ENCODE results near the gene PLA2G6.
"Not testable (repeated sequence)": the region's sequence is repeated elsewhere in the genome, so short reads cannot be mapped to it uniquely, and the experiment has no call there.

The PLA2G6 gene

GRCh38 chr22:38080850-38081635 lies 100.6 kb downstream of the PLA2G6 start:
- Histone ChIP-seq H3K36me3 (ENCODE audit: control insufficient read depth in 4 of 4, insufficient read depth in 4 of 4, low read length in 3 of 4) (no peaks in the 10 kb centered on the region), H3K9me3 (ENCODE audit: control extremely low read depth in 1 of 5, control insufficient read depth in 4 of 5, insufficient read depth in 2 of 5, low read depth in 1 of 5, low read length in 4 of 5) (no peaks in the 10 kb centered on the region), H3K4me1 (ENCODE audit: control extremely low read depth in 1 of 4, control insufficient read depth in 4 of 4, insufficient read depth in 4 of 4, low read length in 3 of 4) (peaks cover 0 to 24% (median 20%) of the 10 kb centered on the region in 4 experiments), H3K4me3 (ENCODE audit: control insufficient read depth in 1 of 7, extremely low read depth in 1 of 7, insufficient read depth in 4 of 7, low read depth in 2 of 7, low read length in 6 of 7) (peak overlapping the region; percentile 4 to 64 (median 54)), H3K27me3 (replicated peaks in 2 of 5; ENCODE audit: control insufficient read depth in 4 of 5, insufficient read depth in 5 of 5, low read length in 4 of 5) (peaks cover 0 to 49% (median 18%) of the 10 kb centered on the region in 5 experiments), H3K27ac (ENCODE audit: insufficient read depth in 1 of 2, low read depth in 1 of 2, low read length in 2 of 2, poor library complexity in 1 of 2, severe bottlenecking in 2 of 2) (no peak overlapping the region)
- CTCF ChIA-PET, result interaction anchor here (1.0 kb wide), 1 partner anchor 21 kb away, joined by 3 read pairs; no protein-coding TSS in a partner anchor
- 6% methylated on average over 90 of the region's 110 CpGs for WGBS (ENCODE audit: insufficient coverage)
- POLR2A ChIA-PET, result no interaction called here
- DNase-seq, result peak in 2 of 3 donors; percentile 37 to 46

- POLR2A ChIA-PET, result no interaction called here
- peak overlapping the region in 3 of 7 experiments; percentile 7 to 64 (median 59) for H3K4me3 ChIP-seq (ENCODE audit: control insufficient read depth in 1 of 7, extremely low read depth in 1 of 7, insufficient read depth in 4 of 7, low read depth in 2 of 7, low read length in 6 of 7)
- H3K9me3 ChIP-seq (ENCODE audit: control extremely low read depth in 1 of 5, control insufficient read depth in 4 of 5, insufficient read depth in 2 of 5, low read depth in 1 of 5, low read length in 4 of 5), result no peaks in the 10 kb centered on the region
- peaks cover 0 to 24% (median 20%) of the 10 kb centered on the region in 4 experiments for H3K4me1 ChIP-seq (ENCODE audit: control extremely low read depth in 1 of 4, control insufficient read depth in 4 of 4, insufficient read depth in 4 of 4, low read length in 3 of 4)
- no peak for DNase-seq
- H3K27ac ChIP-seq (ENCODE audit: insufficient read depth in 1 of 2, low read depth in 1 of 2, low read length in 2 of 2, poor library complexity in 1 of 2, severe bottlenecking in 2 of 2), result no peak overlapping the region
- CTCF ChIA-PET, result interaction anchor here (1.8 kb wide), 1 partner anchor 28 kb away, joined by 5 read pairs; no protein-coding TSS in a partner anchor
- no peaks in the 10 kb centered on the region for H3K36me3 ChIP-seq (ENCODE audit: control insufficient read depth in 4 of 4, insufficient read depth in 4 of 4, low read length in 3 of 4)
- WGBS (ENCODE audit: insufficient coverage), result 79% methylated on average over 5 of the region's 11 CpGs
- peaks cover 0 to 49% (median 18%) of the 10 kb centered on the region in 5 experiments for H3K27me3 ChIP-seq (replicated peaks in 2 of 5; ENCODE audit: control insufficient read depth in 4 of 5, insufficient read depth in 5 of 5, low read length in 4 of 5)
These were observed 101.2 kb downstream of the PLA2G6 start for GRCh38 chr22:38080474-38080849.

DNA sequence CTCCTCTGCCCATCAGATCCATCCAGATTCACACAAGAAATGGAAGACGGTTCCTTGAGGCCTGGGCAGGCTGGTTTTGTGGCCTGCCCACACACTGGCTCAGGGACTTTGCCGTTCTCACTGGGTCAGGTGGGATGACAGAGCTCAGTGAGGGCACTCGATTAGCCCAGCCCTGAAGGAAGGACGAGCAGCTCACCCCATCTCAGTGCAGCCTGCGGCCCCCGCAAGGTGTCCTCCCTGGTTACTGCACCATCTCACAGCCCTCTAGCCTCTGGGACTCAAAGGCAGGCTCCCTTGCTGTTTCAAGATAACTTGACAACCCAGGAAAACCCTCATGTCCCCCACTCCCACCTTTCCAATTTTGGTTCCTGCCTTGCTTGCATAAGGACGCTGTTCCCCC lies 101.8 kb downstream of the PLA2G6 start:
- H3K36me3 ChIP-seq (ENCODE audit: control insufficient read depth in 4 of 4, insufficient read depth in 4 of 4, low read length in 3 of 4), result peaks cover 0 to 5% (median 3%) of the 10 kb centered on the region in 4 experiments
- H3K27ac ChIP-seq (ENCODE audit: insufficient read depth in 1 of 2, low read depth in 1 of 2, low read length in 2 of 2, poor library complexity in 1 of 2, severe bottlenecking in 2 of 2), result no peak overlapping the region
- no peaks in the 10 kb centered on the region for H3K9me3 ChIP-seq (ENCODE audit: control extremely low read depth in 1 of 5, control insufficient read depth in 4 of 5, insufficient read depth in 2 of 5, low read depth in 1 of 5, low read length in 4 of 5)
- CTCF ChIA-PET, result interaction anchor here (1.4 to 1.8 kb wide), 2 partner anchors 28 to 35 kb away, joined by 3 to 5 read pairs; no protein-coding TSS in a partner anchor
- H3K4me3 ChIP-seq (ENCODE audit: control insufficient read depth in 1 of 7, extremely low read depth in 1 of 7, insufficient read depth in 4 of 7, low read depth in 2 of 7, low read length in 6 of 7), result no peak overlapping the region
- 97% methylated on average over 4 of the region's 7 CpGs for WGBS (ENCODE audit: insufficient coverage)
- peaks cover 0 to 24% (median 20%) of the 10 kb centered on the region in 4 experiments for H3K4me1 ChIP-seq (ENCODE audit: control extremely low read depth in 1 of 4, control insufficient read depth in 4 of 4, insufficient read depth in 4 of 4, low read length in 3 of 4)
- POLR2A ChIA-PET, result no interaction called here
- DNase-seq, result no peak
- peaks cover 0 to 47% (median 18%) of the 10 kb centered on the region in 5 experiments for H3K27me3 ChIP-seq (replicated peaks in 2 of 5; ENCODE audit: control insufficient read depth in 4 of 5, insufficient read depth in 5 of 5, low read length in 4 of 5)

GRCh38 chr22:38079208-38079607 lies 102.4 kb downstream of the PLA2G6 start:
- H3K4me1 ChIP-seq (ENCODE audit: control extremely low read depth in 1 of 4, control insufficient read depth in 4 of 4, insufficient read depth in 4 of 4, low read length in 3 of 4), result peaks cover 0 to 24% (median 20%) of the 10 kb centered on the region in 4 experiments
- H3K27ac ChIP-seq (ENCODE audit: insufficient read depth in 1 of 2, low read depth in 1 of 2, low read length in 2 of 2, poor library complexity in 1 of 2, severe bottlenecking in 2 of 2); H3K9me3 ChIP-seq (ENCODE audit: control extremely low read depth in 1 of 5, control insufficient read depth in 4 of 5, insufficient read depth in 2 of 5, low read depth in 1 of 5, low read length in 4 of 5); POLR2A ChIA-PET; DNase-seq; H3K36me3 ChIP-seq (ENCODE audit: control insufficient read depth in 4 of 4, insufficient read depth in 4 of 4, low read length in 3 of 4); H3K4me3 ChIP-seq (ENCODE audit: control insufficient read depth in 1 of 7, extremely low read depth in 1 of 7, insufficient read depth in 4 of 7, low read depth in 2 of 7, low read length in 6 of 7): not testable (repeated sequence)
- peaks cover 0 to 47% (median 18%) of the 10 kb centered on the region in 5 experiments for H3K27me3 ChIP-seq (replicated peaks in 2 of 5; ENCODE audit: control insufficient read depth in 4 of 5, insufficient read depth in 5 of 5, low read length in 4 of 5)
- 100% methylated on average over 1 of the region's 2 CpGs for WGBS (ENCODE audit: insufficient coverage)
- CTCF ChIA-PET, result interaction anchor here (1.4 to 1.8 kb wide), 2 partner anchors 27 to 35 kb away, joined by 3 to 5 read pairs; no protein-coding TSS in a partner anchor

DNA sequence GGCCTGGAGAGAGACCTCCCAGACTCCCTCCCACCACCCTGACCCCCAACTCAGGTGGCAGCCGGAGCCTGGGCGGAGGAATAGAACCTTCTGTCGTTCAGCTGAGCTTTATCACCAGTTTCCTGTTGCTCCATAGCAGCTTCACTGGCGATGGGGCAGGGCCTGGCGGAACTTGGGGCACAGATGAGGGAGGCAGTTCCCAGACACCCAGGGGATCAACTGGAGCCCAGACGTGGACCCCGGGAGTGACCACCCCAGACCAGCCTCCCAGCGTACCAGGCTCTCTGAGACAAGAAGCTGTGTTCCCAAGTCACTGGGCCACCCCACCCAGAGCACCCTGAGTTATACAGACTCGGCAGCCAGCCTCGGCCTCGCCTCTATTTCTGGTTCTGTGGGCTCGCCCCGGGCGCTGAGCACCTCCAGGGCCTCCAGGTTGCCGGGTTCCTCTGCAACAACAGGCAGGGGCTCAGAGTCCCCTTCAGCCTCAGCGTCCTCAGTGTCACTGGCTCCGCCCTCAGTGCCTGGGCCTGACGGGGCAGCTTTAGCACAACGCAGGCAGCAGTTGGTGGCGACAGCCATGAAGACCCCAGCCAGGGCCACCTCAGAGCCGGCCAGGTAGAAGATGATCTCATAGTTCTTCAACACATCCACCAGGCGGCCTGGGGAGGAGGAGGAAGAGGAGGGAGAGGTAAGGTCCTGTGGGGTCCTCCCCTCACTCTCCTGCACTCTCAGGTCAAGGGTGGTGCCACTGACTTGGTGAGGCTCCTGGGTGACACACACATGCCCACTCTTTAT lies 103.4 kb downstream of the PLA2G6 start:
- peaks cover 0 to 24% (median 20%) of the 10 kb centered on the region in 4 experiments for H3K4me1 ChIP-seq (ENCODE audit: control extremely low read depth in 1 of 4, control insufficient read depth in 4 of 4, insufficient read depth in 4 of 4, low read length in 3 of 4)
- CTCF ChIA-PET, result interaction anchor here (1.4 kb wide), 1 partner anchor 36 kb away, joined by 3 read pairs; no protein-coding TSS in a partner anchor
- no peak for DNase-seq
- H3K36me3 ChIP-seq (ENCODE audit: control insufficient read depth in 4 of 4, insufficient read depth in 4 of 4, low read length in 3 of 4), result peaks cover 0 to 19% (median 10%) of the 10 kb centered on the region in 4 experiments
- POLR2A ChIA-PET, result no interaction called here
- peaks cover 0 to 37% (median 15%) of the 10 kb centered on the region in 5 experiments for H3K27me3 ChIP-seq (replicated peaks in 2 of 5; ENCODE audit: control insufficient read depth in 4 of 5, insufficient read depth in 5 of 5, low read length in 4 of 5)
- no peak overlapping the region for H3K4me3 ChIP-seq (ENCODE audit: control insufficient read depth in 1 of 7, extremely low read depth in 1 of 7, insufficient read depth in 4 of 7, low read depth in 2 of 7, low read length in 6 of 7)
- H3K9me3 ChIP-seq (ENCODE audit: control extremely low read depth in 1 of 5, control insufficient read depth in 4 of 5, insufficient read depth in 2 of 5, low read depth in 1 of 5, low read length in 4 of 5), result no peaks in the 10 kb centered on the region
- 91% methylated on average over 21 of the region's 22 CpGs for WGBS (ENCODE audit: insufficient coverage)
- no peak overlapping the region for H3K27ac ChIP-seq (ENCODE audit: insufficient read depth in 1 of 2, low read depth in 1 of 2, low read length in 2 of 2, poor library complexity in 1 of 2, severe bottlenecking in 2 of 2)

DNA sequence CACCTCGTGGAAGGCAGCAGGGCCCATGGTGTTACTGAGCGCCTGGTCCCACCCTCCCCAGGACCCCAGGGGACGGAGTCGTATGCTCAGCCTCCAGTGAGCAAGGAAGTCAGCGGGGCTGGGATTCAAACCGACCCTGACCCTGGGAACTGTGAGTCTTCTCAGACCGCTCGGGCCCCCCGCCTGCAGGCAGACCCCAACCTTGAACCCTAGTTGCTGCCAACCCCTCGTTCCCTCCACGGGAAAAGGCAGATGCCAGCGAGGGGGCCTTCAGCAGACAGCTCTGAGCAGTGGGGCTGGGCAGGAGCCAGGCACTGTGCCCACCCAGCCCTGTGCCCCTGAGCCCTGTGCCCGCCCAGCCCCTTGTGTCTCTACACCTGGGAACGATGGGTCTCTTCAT lies 104.0 kb downstream of the PLA2G6 start:
- Histone ChIP-seq H3K36me3 (ENCODE audit: control insufficient read depth in 4 of 4, insufficient read depth in 4 of 4, low read length in 3 of 4) (peaks cover 0 to 25% (median 16%) of the 10 kb centered on the region in 4 experiments), H3K4me3 (ENCODE audit: control insufficient read depth in 1 of 7, extremely low read depth in 1 of 7, insufficient read depth in 4 of 7, low read depth in 2 of 7, low read length in 6 of 7) (no peak overlapping the region), H3K4me1 (ENCODE audit: control extremely low read depth in 1 of 4, control insufficient read depth in 4 of 4, insufficient read depth in 4 of 4, low read length in 3 of 4) (peaks cover 0 to 19% (median 18%) of the 10 kb centered on the region in 4 experiments), H3K9me3 (ENCODE audit: control extremely low read depth in 1 of 5, control insufficient read depth in 4 of 5, insufficient read depth in 2 of 5, low read depth in 1 of 5, low read length in 4 of 5) (no peaks in the 10 kb centered on the region), H3K27ac (ENCODE audit: insufficient read depth in 1 of 2, low read depth in 1 of 2, low read length in 2 of 2, poor library complexity in 1 of 2, severe bottlenecking in 2 of 2) (no peak overlapping the region), H3K27me3 (replicated peaks in 2 of 5; ENCODE audit: control insufficient read depth in 4 of 5, insufficient read depth in 5 of 5, low read length in 4 of 5) (peaks cover 0 to 31% (median 15%) of the 10 kb centered on the region in 5 experiments)
- DNase-seq, result no peak
- ChIA-PET POLR2A (no interaction called here), CTCF (no interaction called here)
- 91% methylated on average over 12 of the region's 14 CpGs for WGBS (ENCODE audit: insufficient coverage)
